Upper lobe of left lung (tissue), 6 donors: ENCODE results near the gene MED14. TPM values are rescaled to one million over a fixed set of nuclear protein-coding genes. Genes with fewer than 3 reads are reported as not detected.
A peak's percentile ranks its signal among the peaks of the same experiment; 100 is the strongest.
"Not testable (repeated sequence)": the region's sequence is repeated elsewhere in the genome, so short reads cannot be mapped to it uniquely, and the experiment has no call there.

Source experiments
- ATAC-seq, 2 donors: fragments of 200-7000 bp; cut with Tn5 transposase; one replicate each; pipeline ENCODE4 v1.9.1; 2022; ENCODE audit warnings: mild to moderate bottlenecking in 2 of 2, moderate library complexity in 2 of 2; ENCODE audit not compliant: low FRiP score in 2 of 2
- DNase-seq, 2 donors: peaks; one replicate each; pipeline ENCODE4 v3.0.0-alpha.2; 2019 to 2020
- H3K27ac ChIP-seq, 4 donors: fragments of 200-600 bp; sonication (generic); one replicate each; pipeline ENCODE4 v1.5.1; 2016 to 2019
- H3K27me3 ChIP-seq, 4 donors: fragments of 200-600 bp; sonication (generic); one replicate each; pipeline ENCODE4 v1.5.1; 2017 to 2019
- H3K36me3 ChIP-seq, 4 donors: fragments of 200-600 bp; sonication (generic); one replicate each; pipeline ENCODE4 v1.5.1; 2016 to 2019
- H3K4me1 ChIP-seq, 4 donors: fragments of 200-600 bp; sonication (generic); one replicate each; pipeline ENCODE4 v1.5.1; 2018 to 2019
- H3K4me3 ChIP-seq, 4 donors: fragments of 200-600 bp; sonication (generic); one replicate each; pipeline ENCODE4 v1.5.1; 2017 to 2019; ENCODE audit warnings: mild to moderate bottlenecking in 2 of 4, moderate library complexity in 1 of 4
- H3K9me3 ChIP-seq, 4 donors: fragments of 200-600 bp; sonication (generic); one replicate each; pipeline ENCODE4 v1.5.1; 2018 to 2019
- EP300 ChIP-seq, 4 donors: sonication (generic); formaldehyde crosslinking; IDR thresholded peaks; one replicate each; pipeline ENCODE4 v1.5.1; 2017; ENCODE audit warnings: antibody characterized with exemption in 4 of 4, control low read depth in 2 of 4
- POLR2A ChIP-seq, 4 donors: fragments of 450-650 bp; IDR thresholded peaks; one replicate each; pipeline ENCODE4 v1.5.1; 2016 to 2017; ENCODE audit warnings: antibody characterized with exemption in 4 of 4, mild to moderate bottlenecking in 2 of 4
- POLR2AphosphoS5 ChIP-seq, 2 donors: sonication (generic); formaldehyde crosslinking; IDR thresholded peaks; one replicate each; pipeline ENCODE4 v1.5.1; 2017; ENCODE audit warnings: antibody characterized with exemption in 2 of 2
- WGBS, 2 donors: methylation state at CpG; one replicate each; pipeline ENCODE4 v1.1.5; 2017 to 2018; 5-methylcytosine and 5-hydroxymethylcytosine counted together
- total RNA-seq, 6 donors: library from RNA; depleted of rRNA in 4 of 6; stranded (reverse); fragments of >200 nt in 4 of 6; gene quantifications; one replicate each; pipeline versions ENCODE4 v1.1.0 to v1.2.1, GENCODE V29; 2016 to 2021
- TF ChIP-seq, protein P1 (sequence below), 6 experiments: fragments of 450-650 bp in 4 of 6; fragments of 200-600 bp in 2 of 6; sonication (generic) in 2 of 6; IDR thresholded peaks; one replicate each; pipeline ENCODE4 v1.5.1; 2016 to 2019; ENCODE audit warnings: antibody characterized with exemption in 6 of 6
- donor health status: DM: no; HTN: no; CAD: no; lungs with moderate emphysema.
- donor health status: DM: no; HTN: yes; CAD: no; lungs with severe emphysema.

The MED14 gene
- total RNA-seq = 10 to 100 TPM; 20.4 to 49.2 (median 37.8) TPM

- Histone ChIP-seq H3K27me3 (no peaks in the 10 kb centered on the region), H3K4me1 (peaks cover 0 to 42% (median 3%) of the 10 kb centered on the region in 4 donors), H3K36me3 (no peaks in the 10 kb centered on the region), H3K27ac (peak within 1 kb of the TSS; percentile 91 to 97 (median 93)), H3K9me3 (no peaks in the 10 kb centered on the region), H3K4me3 (peak within 1 kb of the TSS; percentile 58 to 83 (median 65))
- DNase-seq (peak; percentile 92 to 95), ATAC-seq (peak; percentile 97 to 98)
- WGBS, 2 donors = 0 to 2% methylated on average over 9 to 48 of the region's 88 CpGs
- TF ChIP-seq POLR2AphosphoS5 (IDR thresholded peaks at IDR 0.05) (peak; percentile 74 to 83), EP300 (IDR thresholded peaks at IDR 0.05) (peak in 1 of 4 donors; percentile 43), POLR2A (IDR thresholded peaks at IDR 0.05) (peak in 3 of 4 donors; percentile 45 to 75 (median 48))
- TF ChIP-seq, protein P1, sequence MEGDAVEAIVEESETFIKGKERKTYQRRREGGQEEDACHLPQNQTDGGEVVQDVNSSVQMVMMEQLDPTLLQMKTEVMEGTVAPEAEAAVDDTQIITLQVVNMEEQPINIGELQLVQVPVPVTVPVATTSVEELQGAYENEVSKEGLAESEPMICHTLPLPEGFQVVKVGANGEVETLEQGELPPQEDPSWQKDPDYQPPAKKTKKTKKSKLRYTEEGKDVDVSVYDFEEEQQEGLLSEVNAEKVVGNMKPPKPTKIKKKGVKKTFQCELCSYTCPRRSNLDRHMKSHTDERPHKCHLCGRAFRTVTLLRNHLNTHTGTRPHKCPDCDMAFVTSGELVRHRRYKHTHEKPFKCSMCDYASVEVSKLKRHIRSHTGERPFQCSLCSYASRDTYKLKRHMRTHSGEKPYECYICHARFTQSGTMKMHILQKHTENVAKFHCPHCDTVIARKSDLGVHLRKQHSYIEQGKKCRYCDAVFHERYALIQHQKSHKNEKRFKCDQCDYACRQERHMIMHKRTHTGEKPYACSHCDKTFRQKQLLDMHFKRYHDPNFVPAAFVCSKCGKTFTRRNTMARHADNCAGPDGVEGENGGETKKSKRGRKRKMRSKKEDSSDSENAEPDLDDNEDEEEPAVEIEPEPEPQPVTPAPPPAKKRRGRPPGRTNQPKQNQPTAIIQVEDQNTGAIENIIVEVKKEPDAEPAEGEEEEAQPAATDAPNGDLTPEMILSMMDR (IDR thresholded peaks at IDR 0.05) = peak; percentile 40 to 76 (median 66)
These were observed at the start of gene MED14 for GRCh38 chrX:40735325-40736169. Gene MED14, minus strand, starts transcription at chrX:40735542. Its CDS starts 130 bp downstream, at chrX:40735412.

GRCh38 chrX:40784516-40785151 is 49.3 kb upstream of the MED14 start:
- Histone ChIP-seq H3K4me1 (no peaks in the 10 kb centered on the region), H3K27ac (no peak overlapping the region), H3K36me3 (no peaks in the 10 kb centered on the region), H3K27me3 (peaks cover 0 to 4% (median 0%) of the 10 kb centered on the region in 4 donors), H3K9me3 (no peaks in the 10 kb centered on the region), H3K4me3 (no peak overlapping the region)
- TF ChIP-seq POLR2A (IDR thresholded peaks at IDR 0.05) (no peak), EP300 (IDR thresholded peaks at IDR 0.05) (no peak), POLR2AphosphoS5 (IDR thresholded peaks at IDR 0.05) (no peak)
- TF ChIP-seq, protein P1 (IDR thresholded peaks at IDR 0.05) = no peak
- DNase-seq = no peak
- WGBS, 2 donors = 68 to 81% methylated on average over 4 of the region's 4 CpGs
- no peak for ATAC-seq

DNA sequence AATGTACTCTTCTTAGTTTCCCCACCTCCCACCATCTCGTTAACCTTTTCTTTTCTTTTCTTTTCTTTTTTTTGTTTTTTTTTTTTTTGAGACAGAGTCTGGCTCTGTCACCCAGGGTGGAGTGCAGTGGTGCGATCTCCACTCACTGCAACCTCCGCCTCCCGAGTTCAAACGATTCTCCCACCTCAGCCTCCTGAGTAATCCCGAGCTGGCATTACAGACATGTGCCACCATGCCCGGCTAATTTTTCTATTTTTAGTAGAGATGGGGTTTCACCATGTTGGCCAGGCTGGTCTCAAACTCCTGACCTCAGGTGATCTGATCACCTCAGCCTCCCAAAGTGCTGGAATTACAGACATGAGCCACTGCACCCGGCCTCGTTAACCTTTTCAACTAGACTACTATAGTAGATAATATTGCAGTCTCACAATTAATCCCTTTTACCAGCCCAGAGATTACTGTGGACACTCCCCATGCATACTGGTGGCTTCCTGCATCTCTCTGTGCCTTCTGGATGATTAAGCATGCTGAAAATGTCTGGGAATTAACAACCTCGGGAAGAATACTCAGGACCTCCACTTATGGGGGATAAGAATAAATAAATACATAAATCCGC is 47.4 kb upstream of the MED14 start:
- not testable (repeated sequence) for H3K4me3 ChIP-seq, H3K27me3 ChIP-seq, H3K36me3 ChIP-seq, H3K4me1 ChIP-seq, H3K9me3 ChIP-seq, H3K27ac ChIP-seq, DNase-seq, ATAC-seq
- 84 to 91% methylated on average over 10 to 11 of the region's 11 CpGs for WGBS, 2 donors

GRCh38 chrX:40780951-40781350 is 45.6 kb upstream of the MED14 start:
- Histone ChIP-seq H3K36me3 (no peaks in the 10 kb centered on the region), H3K9me3 (no peaks in the 10 kb centered on the region), H3K27me3 (peaks cover 0 to 2% (median 0%) of the 10 kb centered on the region in 4 donors), H3K27ac (no peak overlapping the region), H3K4me1 (no peaks in the 10 kb centered on the region), H3K4me3 (no peak overlapping the region)
- ATAC-seq (no peak), DNase-seq (no peak)
- WGBS, 2 donors = 67 to 82% methylated on average over 2 of the region's 2 CpGs
- TF ChIP-seq POLR2A (IDR thresholded peaks at IDR 0.05) = no peak
- TF ChIP-seq EP300 (IDR thresholded peaks at IDR 0.05) = no peak
- TF ChIP-seq, protein P1 (IDR thresholded peaks at IDR 0.05) = no peak
- TF ChIP-seq POLR2AphosphoS5 (IDR thresholded peaks at IDR 0.05) = no peak

DNA sequence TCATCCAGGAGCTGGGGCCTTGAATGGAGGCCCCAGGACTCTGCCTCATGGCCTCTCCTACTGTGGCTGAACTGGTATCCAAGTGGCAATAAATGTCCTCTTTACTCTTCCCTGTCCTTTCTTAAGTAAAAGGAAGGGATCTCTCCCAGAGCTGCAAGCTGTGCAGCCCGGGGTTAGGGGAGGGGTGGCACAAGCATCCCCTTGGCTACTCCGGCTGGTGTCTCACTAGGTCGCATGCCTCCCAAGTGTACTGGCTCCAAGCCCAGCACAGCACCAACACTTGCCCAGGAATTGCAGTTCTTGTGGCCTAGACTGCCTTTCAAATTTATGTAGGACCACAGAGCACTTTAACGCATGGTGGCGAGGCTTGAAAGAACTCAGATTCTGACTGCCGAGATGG is 44.7 kb upstream of the MED14 start:
- 91% methylated on average over 6 of the region's 6 CpGs; no CpG with 5 or more reads in 1 of the 2 donors for WGBS, 2 donors
- ATAC-seq = no peak
- H3K9me3 ChIP-seq = no peaks in the 10 kb centered on the region
- no peaks in the 10 kb centered on the region for H3K27me3 ChIP-seq
- no peak overlapping the region for H3K4me3 ChIP-seq
- no peaks in the 10 kb centered on the region for H3K4me1 ChIP-seq
- no peak for DNase-seq
- no peaks in the 10 kb centered on the region for H3K36me3 ChIP-seq
- no peak for TF ChIP-seq POLR2AphosphoS5 (IDR thresholded peaks at IDR 0.05)
- TF ChIP-seq EP300 (IDR thresholded peaks at IDR 0.05) = no peak
- TF ChIP-seq POLR2A (IDR thresholded peaks at IDR 0.05) = no peak
- no peak overlapping the region for H3K27ac ChIP-seq
